Heart left ventricle (tissue), 13 donors: ENCODE measurements around the gene XIAP.

ENCODE experiments used
- POLR2A ChIP-seq, 2 donors: fragments of 450-650 bp; IDR thresholded peaks; one replicate each; pipeline ENCODE4 v1.6.1; 2017; ENCODE audit warnings: antibody characterized with exemption in 2 of 2, mild to moderate bottlenecking in 2 of 2, moderate library complexity in 2 of 2
- TF ChIP-seq, protein P1 (sequence below), 12 donors: fragments of 200-600 bp; sonication (generic) in 4 of 12; IDR thresholded peaks; one replicate each; pipeline versions ENCODE4 v1.5.0 to v1.8.0; 2018 to 2022; ENCODE audit warnings: antibody characterized with exemption in 12 of 12, mild to moderate bottlenecking in 5 of 12
- donor health status: ischemic (EF 13 %, LVEDD 7.1; RV severe dilation, severe dysfunction).
- donor health status: DM: no; HTN: yes; CAD: no.
- donor health status: DM: no; HTN: no; CAD: no.
- donor health status: ischemic (EF 25% LVEDD 6.9; RV normal size, moderate dysfunction).
- donor health status: ischemic (EF 25% LVEDD 5.7; RV mildly dilated, moderate dysfunction).
- donor health status: ischemic (EF 35%, LVEDD 5.7; RV mildly dilated, moderate dysfunction).
- donor health status: nonischemic (EF 11% LVEDD 7.7; RV severe dilation, severe dysfunction).
- donor health status: DM: yes; HTN: yes; CAD: no.
- donor health status: PGD.
- donor health status: ischemic (EF 29% LVEDD 5.4; RV normal size, mild dysfunction).
- donor health status: nonischemic (EF 23%, LVEDD 6.1; RV moderate dilation, normal function).

GRCh38 chrX:123814343-123814742 lies 45.5 kb upstream of the XIAP start:
- TF ChIP-seq, protein P1, sequence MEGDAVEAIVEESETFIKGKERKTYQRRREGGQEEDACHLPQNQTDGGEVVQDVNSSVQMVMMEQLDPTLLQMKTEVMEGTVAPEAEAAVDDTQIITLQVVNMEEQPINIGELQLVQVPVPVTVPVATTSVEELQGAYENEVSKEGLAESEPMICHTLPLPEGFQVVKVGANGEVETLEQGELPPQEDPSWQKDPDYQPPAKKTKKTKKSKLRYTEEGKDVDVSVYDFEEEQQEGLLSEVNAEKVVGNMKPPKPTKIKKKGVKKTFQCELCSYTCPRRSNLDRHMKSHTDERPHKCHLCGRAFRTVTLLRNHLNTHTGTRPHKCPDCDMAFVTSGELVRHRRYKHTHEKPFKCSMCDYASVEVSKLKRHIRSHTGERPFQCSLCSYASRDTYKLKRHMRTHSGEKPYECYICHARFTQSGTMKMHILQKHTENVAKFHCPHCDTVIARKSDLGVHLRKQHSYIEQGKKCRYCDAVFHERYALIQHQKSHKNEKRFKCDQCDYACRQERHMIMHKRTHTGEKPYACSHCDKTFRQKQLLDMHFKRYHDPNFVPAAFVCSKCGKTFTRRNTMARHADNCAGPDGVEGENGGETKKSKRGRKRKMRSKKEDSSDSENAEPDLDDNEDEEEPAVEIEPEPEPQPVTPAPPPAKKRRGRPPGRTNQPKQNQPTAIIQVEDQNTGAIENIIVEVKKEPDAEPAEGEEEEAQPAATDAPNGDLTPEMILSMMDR (IDR thresholded peaks at IDR 0.05) = no peak
- no peak for TF ChIP-seq POLR2A (IDR thresholded peaks at IDR 0.05)
